Prostate gland (tissue), 2 donors: ENCODE data around the gene LCA5. TPM values are rescaled to one million over a fixed set of nuclear protein-coding genes. Genes with fewer than 3 reads are reported as not detected.

Experiments used
- DNase-seq: peaks from one replicate; pipeline ENCODE4 v3.0.0-alpha.2; 2019; ENCODE audit warnings: low spot score
- H3K27ac ChIP-seq, 2 donors: fragments of 200-600 bp; sonication (generic); 2 replicates each; pipeline ENCODE4 v1.5.1; 2017 to 2019
- H3K27me3 ChIP-seq: fragments of 200-600 bp; sonication (generic); replicated peaks from 2 replicates; pipeline ENCODE4 v1.5.1; 2019; ENCODE audit not compliant: insufficient read depth
- H3K36me3 ChIP-seq, 2 donors: fragments of 200-600 bp; sonication (generic); 1 replicate in 1 of 2; 2 replicates in 1 of 2; pipeline versions ENCODE4 v1.5.1 to v1.8.1; 2017 to 2019
- H3K4me1 ChIP-seq: fragments of 200-600 bp; sonication (generic); replicated peaks from 2 replicates; pipeline ENCODE4 v1.5.1; 2019
- H3K4me3 ChIP-seq, 2 donors: fragments of 200-600 bp; sonication (generic); 2 replicates each; pipeline ENCODE4 v1.5.1; 2017 to 2019
- H3K9me3 ChIP-seq: fragments of 200-600 bp; sonication (generic); 2 replicates; pipeline ENCODE4 v1.5.1; 2017
- POLR2A ChIP-seq: fragments of 450-650 bp; IDR thresholded peaks from one replicate; pipeline ENCODE4 v1.6.1; 2016; ENCODE audit warnings: antibody characterized with exemption, mild to moderate bottlenecking
- POLR2AphosphoS5 ChIP-seq: sonication (generic); formaldehyde crosslinking; IDR thresholded peaks from one replicate; pipeline ENCODE4 v1.6.1; 2017; ENCODE audit warnings: antibody characterized with exemption
- WGBS: methylation state at CpG from one replicate; pipeline ENCODE4 v1.1.5; 2018; 5-methylcytosine and 5-hydroxymethylcytosine counted together
- intact Hi-C: fragments of 100-400 bp; cut with DNase I; formaldehyde crosslinking; loops from one replicate; pipeline ENCODE4 v1.14.2; 2022
- total RNA-seq, 2 donors: library from RNA; depleted of rRNA; stranded (reverse); fragments of >200 nt; gene quantifications; one replicate each; pipeline ENCODE4 v1.1.0, GENCODE V29; 2016
- TF ChIP-seq, protein P1 (sequence below), 4 experiments: fragments of 200-600 bp in 2 of 4; fragments of 450-650 bp in 2 of 4; sonication (generic) in 2 of 4; IDR thresholded peaks; 1 replicate in 3 of 4; 2 replicates in 1 of 4; pipeline ENCODE4 v1.5.1; 2016 to 2019; ENCODE audit warnings: antibody characterized with exemption in 4 of 4, mild to moderate bottlenecking in 2 of 4, moderate library complexity in 2 of 4

The LCA5 gene
- total RNA-seq, 2 donors from 2014 or later: 4.9 to 11.2 TPM

DNA sequence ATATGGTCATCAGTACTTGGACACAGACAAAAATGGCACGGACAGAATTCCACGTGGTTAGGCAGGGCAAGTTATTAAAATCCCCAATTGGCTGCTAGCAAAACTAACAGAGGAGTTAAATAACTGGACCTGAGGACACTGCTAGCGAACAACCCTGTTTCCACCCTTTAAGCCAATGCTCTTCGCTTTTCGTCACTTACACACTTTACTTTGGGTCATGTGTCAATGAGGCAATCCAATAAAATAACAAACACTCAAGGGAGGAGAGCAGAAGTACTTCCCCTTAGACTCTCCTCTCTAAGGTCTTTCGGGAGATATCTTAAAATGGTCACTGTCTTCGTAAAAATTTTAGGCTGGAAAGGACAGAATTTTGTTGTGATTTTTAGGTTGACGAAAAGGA, 68.6 kb downstream of the LCA5 start:
- H3K36me3 ChIP-seq: no peaks in the 10 kb centered on the region
- H3K27me3 ChIP-seq: no peaks in the 10 kb centered on the region
- DNase-seq: no peak
- TF ChIP-seq, protein P1, sequence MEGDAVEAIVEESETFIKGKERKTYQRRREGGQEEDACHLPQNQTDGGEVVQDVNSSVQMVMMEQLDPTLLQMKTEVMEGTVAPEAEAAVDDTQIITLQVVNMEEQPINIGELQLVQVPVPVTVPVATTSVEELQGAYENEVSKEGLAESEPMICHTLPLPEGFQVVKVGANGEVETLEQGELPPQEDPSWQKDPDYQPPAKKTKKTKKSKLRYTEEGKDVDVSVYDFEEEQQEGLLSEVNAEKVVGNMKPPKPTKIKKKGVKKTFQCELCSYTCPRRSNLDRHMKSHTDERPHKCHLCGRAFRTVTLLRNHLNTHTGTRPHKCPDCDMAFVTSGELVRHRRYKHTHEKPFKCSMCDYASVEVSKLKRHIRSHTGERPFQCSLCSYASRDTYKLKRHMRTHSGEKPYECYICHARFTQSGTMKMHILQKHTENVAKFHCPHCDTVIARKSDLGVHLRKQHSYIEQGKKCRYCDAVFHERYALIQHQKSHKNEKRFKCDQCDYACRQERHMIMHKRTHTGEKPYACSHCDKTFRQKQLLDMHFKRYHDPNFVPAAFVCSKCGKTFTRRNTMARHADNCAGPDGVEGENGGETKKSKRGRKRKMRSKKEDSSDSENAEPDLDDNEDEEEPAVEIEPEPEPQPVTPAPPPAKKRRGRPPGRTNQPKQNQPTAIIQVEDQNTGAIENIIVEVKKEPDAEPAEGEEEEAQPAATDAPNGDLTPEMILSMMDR (IDR thresholded peaks at IDR 0.05): no peak
- TF ChIP-seq POLR2AphosphoS5: no peak
- TF ChIP-seq POLR2A: no peak
- no peak overlapping the region for H3K4me3 ChIP-seq
- H3K27ac ChIP-seq: no peak overlapping the region
- no peaks in the 10 kb centered on the region for H3K9me3 ChIP-seq
- H3K4me1 ChIP-seq: no peaks in the 10 kb centered on the region
- intact Hi-C loops: no loop called here
- WGBS: 77% methylated on average over 8 of the region's 8 CpGs

DNA sequence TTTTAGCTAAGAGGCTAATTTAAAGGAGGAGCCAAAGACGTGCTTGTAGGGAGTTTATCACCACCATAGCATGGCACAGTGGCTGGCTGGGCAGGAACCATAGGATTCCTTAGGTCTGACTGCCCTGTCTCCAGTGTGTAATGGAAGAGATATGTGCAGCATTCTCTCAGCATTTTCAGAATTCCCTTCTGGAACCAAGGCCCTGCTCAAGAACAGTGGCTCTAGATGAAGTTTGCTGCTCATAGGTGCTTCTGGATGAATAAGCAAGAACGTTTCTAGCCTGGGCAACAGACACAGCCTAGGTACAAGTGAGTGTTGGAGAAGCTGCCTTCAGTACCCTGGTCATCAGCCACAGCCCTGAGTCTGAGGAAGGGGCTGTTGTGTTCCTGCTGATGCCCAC, 69.1 kb downstream of the LCA5 start:
- DNase-seq: no peak
- Histone ChIP-seq H3K27ac (no peak overlapping the region), H3K9me3 (no peaks in the 10 kb centered on the region), H3K4me1 (no peaks in the 10 kb centered on the region), H3K4me3 (no peak overlapping the region), H3K27me3 (no peaks in the 10 kb centered on the region), H3K36me3 (no peaks in the 10 kb centered on the region)
- TF ChIP-seq, protein P1 (IDR thresholded peaks at IDR 0.05): no peak
- TF ChIP-seq POLR2AphosphoS5 (no peak), POLR2A (no peak)
- intact Hi-C loops: no loop called here
- 50% methylated on average over 2 of the region's 2 CpGs for WGBS

DNA sequence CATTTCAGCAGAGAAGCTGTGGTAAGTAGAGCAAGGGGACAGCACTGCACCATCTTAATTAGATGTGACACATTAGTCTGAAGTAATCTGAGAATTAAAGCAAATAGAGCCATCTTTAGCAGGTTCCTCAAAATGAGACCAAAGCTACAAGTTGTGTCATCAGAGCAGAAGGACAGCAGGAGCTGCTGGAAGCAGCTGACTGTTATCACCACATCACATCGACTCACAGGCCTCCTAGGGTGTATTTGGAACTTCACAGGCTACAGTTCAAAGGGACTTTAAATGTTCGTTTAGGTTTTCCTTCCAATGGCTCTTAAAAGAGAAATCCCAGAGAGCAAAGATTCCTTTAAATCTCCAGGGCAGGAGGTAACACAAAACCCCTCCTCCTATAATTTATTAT, 69.5 kb downstream of the LCA5 start:
- Histone ChIP-seq H3K27ac (no peak overlapping the region), H3K4me1 (no peaks in the 10 kb centered on the region), H3K4me3 (no peak overlapping the region), H3K27me3 (no peaks in the 10 kb centered on the region), H3K36me3 (no peaks in the 10 kb centered on the region), H3K9me3 (no peaks in the 10 kb centered on the region)
- WGBS: 0% methylated on average over 2 of the region's 2 CpGs
- TF ChIP-seq POLR2AphosphoS5 (no peak), POLR2A (no peak)
- TF ChIP-seq, protein P1 (IDR thresholded peaks at IDR 0.05): no peak
- DNase-seq: no peak
- intact Hi-C loops: no loop called here

DNA sequence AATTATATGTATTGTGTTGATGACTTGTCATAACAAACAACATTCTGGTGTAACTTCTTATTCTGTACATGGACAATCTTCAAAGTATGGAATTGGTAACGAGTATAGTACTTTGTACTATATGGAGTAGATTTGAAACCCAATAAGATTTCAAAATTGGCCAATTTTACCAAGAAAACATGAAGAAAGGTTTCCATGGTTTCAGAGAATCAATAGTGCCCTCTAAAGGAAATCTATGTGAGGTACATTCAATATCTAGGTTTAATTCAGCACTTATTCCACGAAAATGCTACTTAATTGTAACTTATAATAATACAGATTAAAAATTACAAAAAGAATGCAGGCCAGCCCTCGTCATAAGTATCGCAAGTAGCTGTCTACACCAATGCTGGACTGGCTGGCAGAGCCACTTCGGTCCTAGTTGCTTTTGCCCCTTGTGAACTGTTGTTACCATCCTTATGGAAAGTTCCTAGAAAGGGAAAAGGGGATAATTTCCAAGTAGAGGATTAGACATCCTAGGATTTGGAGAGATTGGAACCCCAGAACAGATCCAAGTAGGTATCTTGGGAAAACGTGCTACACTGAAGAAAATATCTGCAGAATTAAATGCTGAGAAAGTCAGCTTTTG, 70.9 kb downstream of the LCA5 start:
- Histone ChIP-seq H3K4me1 (no peaks in the 10 kb centered on the region), H3K27ac (no peak overlapping the region), H3K9me3 (no peaks in the 10 kb centered on the region), H3K36me3 (no peaks in the 10 kb centered on the region), H3K27me3 (no peaks in the 10 kb centered on the region), H3K4me3 (no peak overlapping the region)
- WGBS: 36% methylated on average over 6 of the region's 6 CpGs
- DNase-seq: no peak
- no peak for TF ChIP-seq POLR2A
- TF ChIP-seq, protein P1 (IDR thresholded peaks at IDR 0.05): peak in 3 of 4 experiments; percentile 27 to 42 (median 31)
- intact Hi-C loops: no loop called here

DNA sequence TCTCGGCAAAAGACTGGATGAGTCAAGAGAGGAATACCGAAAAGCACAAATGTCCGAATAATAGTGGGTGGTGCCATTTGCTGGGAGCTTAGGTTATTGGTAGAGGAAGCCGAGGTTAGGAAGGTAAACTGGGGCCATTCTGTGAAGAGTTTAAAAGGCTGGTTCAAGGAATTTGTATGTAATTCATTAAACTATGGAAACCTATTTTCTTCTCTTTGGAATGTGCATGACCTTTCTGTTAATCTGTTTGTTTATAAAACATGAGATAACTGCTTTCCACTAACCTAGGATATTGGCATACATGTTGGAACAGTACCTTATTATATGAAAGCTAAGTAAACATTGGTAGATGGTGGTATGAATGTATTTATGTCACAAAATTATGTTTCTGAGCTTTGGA, 71.8 kb downstream of the LCA5 start:
- Histone ChIP-seq H3K36me3 (no peaks in the 10 kb centered on the region), H3K9me3 (no peaks in the 10 kb centered on the region), H3K4me1 (no peaks in the 10 kb centered on the region), H3K27me3 (no peaks in the 10 kb centered on the region), H3K4me3 (no peak overlapping the region), H3K27ac (no peak overlapping the region)
- TF ChIP-seq POLR2AphosphoS5: no peak
- TF ChIP-seq, protein P1 (IDR thresholded peaks at IDR 0.05): no peak
- TF ChIP-seq POLR2A: no peak
- 89% methylated on average over 4 of the region's 4 CpGs for WGBS
- DNase-seq: no peak
- intact Hi-C loops: no loop called here
